CD4-positive, alpha-beta T cell (primary cell): ENCODE results near the gene OR6B2. TPM values are rescaled to one million over a fixed set of nuclear protein-coding genes. Genes with fewer than 3 reads are reported as not detected.

Source experiments
- ATAC-seq: fragments of 200-7000 bp; cut with Tn5 transposase; one replicate; pipeline ENCODE4 v1.10.0; 2022; ENCODE audit warnings: mild to moderate bottlenecking; ENCODE audit not compliant: poor library complexity
- CTCF ChIA-PET: fragments of 350-600 bp; sonication (Branson Sonifier 250); formaldehyde crosslinking; loops from one replicate; lab custom pipeline; 2021; ENCODE audit warnings: antibody characterized with exemption, inconsistent platforms; lab: Charles Lee
- POLR2A ChIA-PET: fragments of 350-600 bp; sonication (Branson Sonifier 250); formaldehyde crosslinking; loops from one replicate; lab custom pipeline; 2021; ENCODE audit warnings: antibody characterized with exemption, inconsistent platforms; lab: Charles Lee
- DNase-seq, 14 experiments: peaks; one replicate each; pipeline ENCODE4 v3.0.0-alpha.2; 2013 to 2020; ENCODE audit warnings: mixed read lengths in 2 of 14
- H3K27ac ChIP-seq, 2 donors: one replicate each; pipeline versions ENCODE4 v1.5.1 to v1.7.0; 2013; ENCODE audit warnings: low read length in 2 of 2, low read depth in 1 of 2, mild to moderate bottlenecking in 1 of 2
- H3K27me3 ChIP-seq, 2 experiments: 1 replicate in 1 of 2; 2 replicates in 1 of 2; pipeline versions ENCODE4 v1.6.1 to v1.7.0; 2013; ENCODE audit warnings: low read length in 2 of 2, control low read depth in 1 of 2, mild to moderate bottlenecking in 1 of 2, moderate library complexity in 1 of 2; ENCODE audit not compliant: insufficient read depth in 2 of 2, control insufficient read depth in 1 of 2
- H3K36me3 ChIP-seq: one replicate; pipeline ENCODE4 v1.6.1; 2013; ENCODE audit warnings: low read length, control low read depth; ENCODE audit not compliant: insufficient read depth
- H3K4me1 ChIP-seq: one replicate; pipeline ENCODE4 v1.6.1; 2013; ENCODE audit warnings: low read length, control low read depth; ENCODE audit not compliant: insufficient read depth
- H3K4me3 ChIP-seq: one replicate; pipeline ENCODE4 v1.5.1; 2013; ENCODE audit warnings: mild to moderate bottlenecking, low read length, moderate library complexity
- H3K9me3 ChIP-seq, 2 experiments: 1 replicate in 1 of 2; 2 replicates in 1 of 2; pipeline versions ENCODE4 v1.6.1 to v1.7.0; 2013; ENCODE audit warnings: low read length in 2 of 2, mild to moderate bottlenecking in 2 of 2, control low read depth in 1 of 2, moderate library complexity in 1 of 2; ENCODE audit not compliant: control insufficient read depth in 1 of 2, insufficient read depth in 1 of 2
- H3K27ac Mint-ChIP-seq: one replicate; pipeline ENCODE4 v1.8.0; 2020; ENCODE audit warnings: mixed read lengths
- H3K27me3 Mint-ChIP-seq: one replicate; pipeline ENCODE4 v1.8.0; 2021; ENCODE audit warnings: mixed read lengths
- H3K36me3 Mint-ChIP-seq: one replicate; pipeline ENCODE4 v1.8.0; 2021; ENCODE audit warnings: low read depth, mixed read lengths
- H3K4me1 Mint-ChIP-seq: one replicate; pipeline ENCODE4 v1.8.0; 2021; ENCODE audit warnings: low read depth, mixed read lengths
- H3K4me3 Mint-ChIP-seq: one replicate; pipeline ENCODE4 v1.8.0; 2020; ENCODE audit warnings: mild to moderate bottlenecking, mixed read lengths
- H3K9me3 Mint-ChIP-seq: one replicate; pipeline ENCODE4 v1.8.0; 2020; ENCODE audit warnings: mixed read lengths
- intact Hi-C, 2 experiments: fragments of 100-400 bp; cut with DNase I in 1 of 2; cut with micrococcal nuclease in 1 of 2; formaldehyde crosslinking; loops; one replicate each; pipeline versions ENCODE4 v1.15.1 to v1.9.0; 2023 to 2025; cut with DNase I, micrococcal nuclease
- total RNA-seq, 174 experiments: library from RNA in 2 of 174; stranded (reverse) in 2 of 174; gene quantifications; one replicate each; pipeline ENCODE4 v1.2.3 and lab custom pipeline; 2021 to 2026
- TF ChIP-seq, protein P1 (sequence below): fragments of 200-600 bp; IDR thresholded peaks from one replicate; pipeline ENCODE4 v1.8.0; 2022; ENCODE audit warnings: antibody characterized with exemption, mild to moderate bottlenecking

The OR6B2 gene
- total RNA-seq, 2 experiments from 2014 or later, result not detected

DNA sequence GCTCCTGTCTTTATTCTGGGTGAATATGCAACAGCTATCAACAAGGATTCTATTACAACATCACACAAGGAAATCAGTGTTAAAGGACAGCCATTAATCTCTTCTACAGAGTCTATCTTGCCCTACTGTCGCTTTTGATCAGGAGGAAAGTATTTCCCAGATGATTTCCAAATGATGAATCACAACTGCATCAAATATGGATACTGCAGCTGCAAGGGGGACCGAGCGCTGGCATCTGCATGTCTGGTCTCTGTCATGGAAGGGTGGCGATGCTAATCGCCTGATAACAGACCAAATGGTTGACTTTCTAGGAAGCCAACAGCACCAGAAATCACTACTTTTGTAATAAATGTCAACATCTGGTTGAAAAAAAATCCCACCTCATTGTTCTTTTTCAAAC, 44.3 kb upstream of the OR6B2 start:
- peaks cover 0 to 6% of the 10 kb centered on the region in 2 experiments for H3K27me3 ChIP-seq
- no peak overlapping the region for H3K27ac ChIP-seq
- H3K4me3 ChIP-seq, result no peak overlapping the region
- H3K27ac Mint-ChIP-seq, result no peak overlapping the region
- no peaks in the 10 kb centered on the region for H3K4me1 Mint-ChIP-seq
- DNase-seq, result no peak
- TF ChIP-seq, protein P1, sequence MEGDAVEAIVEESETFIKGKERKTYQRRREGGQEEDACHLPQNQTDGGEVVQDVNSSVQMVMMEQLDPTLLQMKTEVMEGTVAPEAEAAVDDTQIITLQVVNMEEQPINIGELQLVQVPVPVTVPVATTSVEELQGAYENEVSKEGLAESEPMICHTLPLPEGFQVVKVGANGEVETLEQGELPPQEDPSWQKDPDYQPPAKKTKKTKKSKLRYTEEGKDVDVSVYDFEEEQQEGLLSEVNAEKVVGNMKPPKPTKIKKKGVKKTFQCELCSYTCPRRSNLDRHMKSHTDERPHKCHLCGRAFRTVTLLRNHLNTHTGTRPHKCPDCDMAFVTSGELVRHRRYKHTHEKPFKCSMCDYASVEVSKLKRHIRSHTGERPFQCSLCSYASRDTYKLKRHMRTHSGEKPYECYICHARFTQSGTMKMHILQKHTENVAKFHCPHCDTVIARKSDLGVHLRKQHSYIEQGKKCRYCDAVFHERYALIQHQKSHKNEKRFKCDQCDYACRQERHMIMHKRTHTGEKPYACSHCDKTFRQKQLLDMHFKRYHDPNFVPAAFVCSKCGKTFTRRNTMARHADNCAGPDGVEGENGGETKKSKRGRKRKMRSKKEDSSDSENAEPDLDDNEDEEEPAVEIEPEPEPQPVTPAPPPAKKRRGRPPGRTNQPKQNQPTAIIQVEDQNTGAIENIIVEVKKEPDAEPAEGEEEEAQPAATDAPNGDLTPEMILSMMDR, result no peak
- intact Hi-C loops, result no loop called here
- H3K9me3 Mint-ChIP-seq, result peaks cover 6% of the 10 kb centered on the region
- no peaks in the 10 kb centered on the region for H3K36me3 Mint-ChIP-seq
- H3K36me3 ChIP-seq, result no peaks in the 10 kb centered on the region
- H3K27me3 Mint-ChIP-seq, result peaks cover 48% of the 10 kb centered on the region
- peaks cover 0 to 21% of the 10 kb centered on the region in 2 experiments for H3K9me3 ChIP-seq
- no peaks in the 10 kb centered on the region for H3K4me1 ChIP-seq
- ChIA-PET POLR2A (no interaction called here), CTCF (interaction anchor here (0.7 to 1.1 kb wide), 2 partner anchors 17 to 69 kb away, joined by 3 read pairs; no protein-coding TSS in a partner anchor)
- no peak for ATAC-seq
- no peak overlapping the region for H3K4me3 Mint-ChIP-seq

DNA sequence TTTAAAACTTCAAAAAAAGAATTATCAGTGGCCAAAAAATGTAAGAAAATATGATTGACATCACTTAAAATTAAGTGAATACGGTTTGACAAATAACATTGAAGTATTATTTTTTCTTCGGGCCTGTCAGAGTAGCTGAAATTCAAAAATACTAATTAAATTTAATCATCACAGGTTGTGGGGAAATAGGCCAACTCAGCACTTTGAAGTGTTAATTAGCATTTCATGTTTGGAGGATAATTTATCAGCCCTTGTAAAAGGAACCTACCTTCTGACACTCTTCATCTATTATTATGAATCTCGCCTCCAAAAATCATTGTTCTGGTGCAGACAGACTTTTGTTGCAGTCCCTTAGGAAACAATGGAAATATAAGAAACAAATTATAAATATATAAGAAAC, 40.7 kb upstream of the OR6B2 start:
- H3K4me3 ChIP-seq, result no peak overlapping the region
- Mint-ChIP-seq H3K4me1 (no peaks in the 10 kb centered on the region), H3K27ac (no peak overlapping the region), H3K27me3 (peaks cover 57% of the 10 kb centered on the region), H3K9me3 (peaks cover 6% of the 10 kb centered on the region), H3K4me3 (no peak overlapping the region), H3K36me3 (no peaks in the 10 kb centered on the region)
- intact Hi-C loops, result no loop called here
- H3K36me3 ChIP-seq, result no peaks in the 10 kb centered on the region
- H3K27me3 ChIP-seq, result peaks cover 0 to 6% of the 10 kb centered on the region in 2 experiments
- H3K4me1 ChIP-seq, result no peaks in the 10 kb centered on the region
- DNase-seq (no peak), ATAC-seq (no peak)
- H3K27ac ChIP-seq, result no peak overlapping the region
- TF ChIP-seq, protein P1, result no peak
- H3K9me3 ChIP-seq, result no peaks in the 10 kb centered on the region
- CTCF ChIA-PET, result no interaction called here
- POLR2A ChIA-PET, result no interaction called here

DNA sequence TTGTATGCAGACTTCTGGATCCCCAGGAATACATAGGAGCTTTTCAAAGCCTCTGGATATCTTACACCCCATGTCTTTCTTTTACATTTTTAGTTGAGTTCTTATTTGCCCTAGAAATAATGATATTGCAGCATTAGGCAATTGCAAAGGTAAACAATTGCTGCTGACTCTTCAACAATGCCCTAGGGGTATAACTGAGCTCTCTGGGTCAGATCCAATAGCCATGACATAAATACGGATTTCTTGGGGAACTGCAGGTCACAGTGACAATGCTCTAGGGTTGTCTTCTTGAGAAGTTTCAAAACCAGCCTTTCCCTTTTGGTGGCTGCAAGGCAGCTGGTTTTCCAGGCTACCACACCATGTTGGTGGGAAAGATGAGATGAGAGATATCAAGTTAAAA, 39.6 kb upstream of the OR6B2 start:
- Histone ChIP-seq H3K27ac (no peak overlapping the region), H3K9me3 (no peaks in the 10 kb centered on the region), H3K27me3 (peaks cover 0 to 5% of the 10 kb centered on the region in 2 experiments), H3K4me3 (no peak overlapping the region), H3K36me3 (no peaks in the 10 kb centered on the region), H3K4me1 (no peaks in the 10 kb centered on the region)
- POLR2A ChIA-PET, result no interaction called here
- peaks cover 6% of the 10 kb centered on the region for H3K9me3 Mint-ChIP-seq
- DNase-seq, result no peak
- no peaks in the 10 kb centered on the region for H3K36me3 Mint-ChIP-seq
- no peak overlapping the region for H3K27ac Mint-ChIP-seq
- TF ChIP-seq, protein P1, result no peak
- peaks cover 54% of the 10 kb centered on the region for H3K27me3 Mint-ChIP-seq
- H3K4me1 Mint-ChIP-seq, result no peaks in the 10 kb centered on the region
- no peak for ATAC-seq
- no peak overlapping the region for H3K4me3 Mint-ChIP-seq
- CTCF ChIA-PET, result interaction anchor here (1.0 kb wide), 1 partner anchor 74 kb away, joined by 3 read pairs; no protein-coding TSS in a partner anchor
- intact Hi-C loops, result loop anchor here in 1 of 2 experiments (10.0 kb wide), 1 partner anchor 365 kb away; the partner anchor contains the start of gene GPC1
